HepG2 (cell line): ENCODE results near the gene ABCB6. TPM values are rescaled to one million over a fixed set of nuclear protein-coding genes. Genes with fewer than 3 reads are reported as not detected.

Experiments used
- CBFB ChIP-seq: sonication (generic); formaldehyde crosslinking; IDR thresholded peaks from 2 replicates; pipeline ENCODE4 v1.4.0; 2020; ENCODE audit warnings: missing genetic modification reagents
- HIVEP1 ChIP-seq: sonication (generic); formaldehyde crosslinking; IDR thresholded peaks from 2 replicates; pipeline ENCODE4 v1.4.0; 2020; ENCODE audit warnings: mild to moderate bottlenecking, missing genetic modification reagents
- ISL2 ChIP-seq: sonication (generic); formaldehyde crosslinking; IDR thresholded peaks from 2 replicates; pipeline ENCODE4 v1.5.0; 2020; ENCODE audit warnings: missing genetic modification reagents
- KLF13 ChIP-seq: sonication (generic); formaldehyde crosslinking; IDR thresholded peaks from 2 replicates; pipeline ENCODE4 v1.4.0; 2020; ENCODE audit warnings: mild to moderate bottlenecking, missing genetic modification reagents
- MNT ChIP-seq: fragments of 450-650 bp; IDR thresholded peaks from 2 replicates; pipeline ENCODE4 v1.6.1; 2016
- MTA1 ChIP-seq: sonication (generic); formaldehyde crosslinking; IDR thresholded peaks from 2 replicates; pipeline ENCODE4 v1.4.0; 2020; ENCODE audit warnings: missing genetic modification reagents, mild to moderate bottlenecking, borderline replicate concordance
- MXI1 ChIP-seq: IDR thresholded peaks from 3 replicates; pipeline ENCODE4 v1.6.1; 2012; ENCODE audit warnings: low read depth, low read length, inconsistent platforms, borderline replicate concordance
- NR1H2 ChIP-seq: sonication (generic); formaldehyde crosslinking; IDR thresholded peaks from 2 replicates; pipeline ENCODE4 v1.8.1; 2022; ENCODE audit warnings: low read depth, missing genetic modification reagents, borderline replicate concordance
- SIX1 ChIP-seq: sonication (generic); formaldehyde crosslinking; IDR thresholded peaks from 2 replicates; pipeline ENCODE4 v1.4.0; 2020; ENCODE audit warnings: missing genetic modification reagents, borderline replicate concordance
- SOX13 ChIP-seq, 3 experiments: fragments of 450-650 bp in 1 of 3; sonication (generic) in 1 of 3; formaldehyde crosslinking in 1 of 3; IDR thresholded peaks in 2 of 3; conservative IDR thresholded peaks in 1 of 3; 2 replicates each; pipeline versions ENCODE4 v1.5.0 to v1.6.1; 2016 to 2020; ENCODE audit warnings: antibody characterized with exemption in 1 of 3, mild to moderate bottlenecking in 1 of 3, missing compliant biosample characterization in 1 of 3, missing genetic modification reagents in 1 of 3, moderate library complexity in 1 of 3
- STAT6 ChIP-seq: sonication (generic); formaldehyde crosslinking; IDR thresholded peaks from 2 replicates; pipeline ENCODE4 v1.4.0; 2020; ENCODE audit warnings: missing genetic modification reagents, mild to moderate bottlenecking, borderline replicate concordance
- YEATS4 ChIP-seq: sonication (generic); formaldehyde crosslinking; IDR thresholded peaks from 2 replicates; pipeline ENCODE4 v1.4.0; 2020; ENCODE audit warnings: missing genetic modification reagents, borderline replicate concordance
- ZNF33B ChIP-seq: sonication (generic); formaldehyde crosslinking; IDR thresholded peaks from 2 replicates; pipeline ENCODE4 v1.5.1; 2020; ENCODE audit warnings: mild to moderate bottlenecking, missing genetic modification reagents
- polyA plus RNA-seq, 8 experiments: library from polyadenylated mRNA; depleted of rRNA in 3 of 8; stranded (reverse) in 7 of 8; unstranded in 1 of 8; fragments of >200 nt; fragmentation: Illumina TruSeq in 4 of 8; extraction: Trizol in 4 of 8; gene quantifications; 2 replicates each; pipeline versions ENCODE4 v1.2.1 to v1.2.3, GENCODE V29; 2011 to 2016; ENCODE audit warnings: low read depth in 4 of 8, missing spikeins in 1 of 8, mixed read lengths in 1 of 8; ENCODE audit not compliant: insufficient read depth in 1 of 8
- total RNA-seq, 5 experiments: library from RNA; depleted of rRNA; stranded (reverse); fragments of >200 nt; fragmentation: Illumina TruSeq; extraction: Trizol; gene quantifications; 2 replicates each; pipeline ENCODE4 v1.2.3, GENCODE V29; 2016; ENCODE audit warnings: low read depth in 1 of 5
- TF ChIP-seq, protein P1 (sequence below): sonication (generic); formaldehyde crosslinking; IDR thresholded peaks from 2 replicates; pipeline ENCODE4 v1.8.1; 2023; ENCODE audit warnings: mild to moderate bottlenecking, moderate library complexity, missing genetic modification reagents
- TF ChIP-seq, protein P2 (sequence below): sonication (generic); formaldehyde crosslinking; IDR thresholded peaks from 2 replicates; pipeline ENCODE4 v1.4.0; 2020; ENCODE audit warnings: missing genetic modification reagents
- TF ChIP-seq, protein P3 (sequence below): sonication (generic); formaldehyde crosslinking; IDR thresholded peaks from 2 replicates; pipeline ENCODE4 v1.4.0; 2020; ENCODE audit warnings: mild to moderate bottlenecking, missing genetic modification reagents
- TF ChIP-seq, protein P4 (sequence below): sonication (generic); formaldehyde crosslinking; IDR thresholded peaks from 2 replicates; pipeline ENCODE4 v1.5.0; 2020; ENCODE audit warnings: missing genetic modification reagents

The ABCB6 gene
- total and polyA plus RNA-seq, 2 of the 13 experiments (the other 11 are each of a cell fraction or from before 2014, with no cell fraction given): 91.1 to 137 TPM

DNA sequence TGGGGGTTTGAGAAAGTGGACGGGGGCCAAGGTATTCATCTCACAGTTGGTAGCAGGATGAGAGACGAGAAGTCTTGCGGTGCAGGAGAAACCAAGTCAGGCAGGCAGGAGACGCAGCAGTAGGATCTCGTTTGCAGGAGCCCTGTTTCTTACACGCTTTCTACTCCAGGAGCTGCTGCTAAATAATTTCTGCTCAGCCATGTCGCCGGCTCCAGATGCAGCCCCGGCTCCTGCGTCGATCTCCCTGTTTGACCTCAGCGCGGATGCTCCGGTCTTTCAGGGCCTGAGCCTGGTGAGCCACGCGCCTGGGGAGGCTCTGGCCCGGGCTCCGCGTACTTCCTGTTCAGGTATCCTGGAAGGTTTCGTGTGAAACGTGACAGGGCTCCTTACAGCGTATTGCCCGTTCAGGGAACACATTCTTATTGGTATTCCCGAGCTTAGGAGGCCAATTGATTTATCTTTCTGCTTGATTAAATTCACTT lies 11.3 kb upstream of the ABCB6 start (continued):
- TF ChIP-seq STAT6 (peak; percentile 78), MXI1 (peak; percentile 64; the same call in 1 of the 3 replicates), ZNF33B (CRISPR knock-in tag) (0 out of 2 replicates have a peak, but pooled peaks have one; percentile 16), SIX1 (CRISPR knock-in tag) (no peak), HIVEP1 (no peak), MNT (no peak), SOX13 (IDR thresholded peaks at IDR 0.05) (no peak), SOX13 (CRISPR knock-in tag; conservative IDR thresholded peaks at IDR 0.05 in 1 of 2, IDR thresholded peaks at IDR 0.05 in 1 of 2) (0 out of 4 replicates have a peak, but pooled peaks of 1 of the 2 experiments have one; percentile 6), ISL2 (0 out of 2 replicates have a peak, but pooled peaks have one; percentile 25), MTA1 (CRISPR knock-in tag) (peak; percentile 43; the same call in 1 of the 2 replicates), KLF13 (0 out of 2 replicates have a peak, but pooled peaks have one; percentile 37), YEATS4 (CRISPR knock-in tag) (peak; percentile 70; the same call in 1 of the 2 replicates), CBFB (CRISPR knock-in tag) (0 out of 2 replicates have a peak, but pooled peaks have one; percentile 9), NR1H2 (CRISPR knock-in tag) (no peak)
- TF ChIP-seq, protein P1, sequence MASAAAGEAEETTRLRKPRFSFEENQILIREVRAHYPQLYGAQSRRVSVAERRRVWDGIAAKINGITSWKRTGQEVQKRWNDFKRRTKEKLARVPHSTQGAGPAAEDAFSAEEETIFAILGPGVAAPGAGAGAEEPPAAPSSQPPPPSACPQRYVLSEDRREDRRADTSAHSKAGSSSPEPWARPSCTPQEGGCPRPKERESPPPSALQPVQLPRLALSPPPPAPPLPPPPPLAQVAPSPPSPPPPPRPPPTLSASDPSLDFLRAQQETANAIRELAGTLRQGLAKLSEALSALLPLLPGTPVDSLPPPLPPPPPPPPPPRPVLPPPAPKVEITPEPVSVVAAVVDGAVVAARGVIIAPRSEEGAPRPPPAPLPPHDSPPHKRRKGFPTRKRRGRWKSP: 0 out of 2 replicates have a peak, but pooled peaks have one; percentile 8
- TF ChIP-seq, protein P2, sequence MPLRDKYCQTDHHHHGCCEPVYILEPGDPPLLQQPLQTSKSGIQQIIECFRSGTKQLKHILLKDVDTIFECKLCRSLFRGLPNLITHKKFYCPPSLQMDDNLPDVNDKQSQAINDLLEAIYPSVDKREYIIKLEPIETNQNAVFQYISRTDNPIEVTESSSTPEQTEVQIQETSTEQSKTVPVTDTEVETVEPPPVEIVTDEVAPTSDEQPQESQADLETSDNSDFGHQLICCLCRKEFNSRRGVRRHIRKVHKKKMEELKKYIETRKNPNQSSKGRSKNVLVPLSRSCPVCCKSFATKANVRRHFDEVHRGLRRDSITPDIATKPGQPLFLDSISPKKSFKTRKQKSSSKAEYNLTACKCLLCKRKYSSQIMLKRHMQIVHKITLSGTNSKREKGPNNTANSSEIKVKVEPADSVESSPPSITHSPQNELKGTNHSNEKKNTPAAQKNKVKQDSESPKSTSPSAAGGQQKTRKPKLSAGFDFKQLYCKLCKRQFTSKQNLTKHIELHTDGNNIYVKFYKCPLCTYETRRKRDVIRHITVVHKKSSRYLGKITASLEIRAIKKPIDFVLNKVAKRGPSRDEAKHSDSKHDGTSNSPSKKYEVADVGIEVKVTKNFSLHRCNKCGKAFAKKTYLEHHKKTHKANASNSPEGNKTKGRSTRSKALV (CRISPR knock-in tag): peak; percentile 77; the same call in 1 of the 2 replicates
- TF ChIP-seq, protein P3, sequence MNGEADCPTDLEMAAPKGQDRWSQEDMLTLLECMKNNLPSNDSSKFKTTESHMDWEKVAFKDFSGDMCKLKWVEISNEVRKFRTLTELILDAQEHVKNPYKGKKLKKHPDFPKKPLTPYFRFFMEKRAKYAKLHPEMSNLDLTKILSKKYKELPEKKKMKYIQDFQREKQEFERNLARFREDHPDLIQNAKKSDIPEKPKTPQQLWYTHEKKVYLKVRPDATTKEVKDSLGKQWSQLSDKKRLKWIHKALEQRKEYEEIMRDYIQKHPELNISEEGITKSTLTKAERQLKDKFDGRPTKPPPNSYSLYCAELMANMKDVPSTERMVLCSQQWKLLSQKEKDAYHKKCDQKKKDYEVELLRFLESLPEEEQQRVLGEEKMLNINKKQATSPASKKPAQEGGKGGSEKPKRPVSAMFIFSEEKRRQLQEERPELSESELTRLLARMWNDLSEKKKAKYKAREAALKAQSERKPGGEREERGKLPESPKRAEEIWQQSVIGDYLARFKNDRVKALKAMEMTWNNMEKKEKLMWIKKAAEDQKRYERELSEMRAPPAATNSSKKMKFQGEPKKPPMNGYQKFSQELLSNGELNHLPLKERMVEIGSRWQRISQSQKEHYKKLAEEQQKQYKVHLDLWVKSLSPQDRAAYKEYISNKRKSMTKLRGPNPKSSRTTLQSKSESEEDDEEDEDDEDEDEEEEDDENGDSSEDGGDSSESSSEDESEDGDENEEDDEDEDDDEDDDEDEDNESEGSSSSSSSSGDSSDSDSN (CRISPR knock-in tag): peak; percentile 80
- TF ChIP-seq, protein P4, sequence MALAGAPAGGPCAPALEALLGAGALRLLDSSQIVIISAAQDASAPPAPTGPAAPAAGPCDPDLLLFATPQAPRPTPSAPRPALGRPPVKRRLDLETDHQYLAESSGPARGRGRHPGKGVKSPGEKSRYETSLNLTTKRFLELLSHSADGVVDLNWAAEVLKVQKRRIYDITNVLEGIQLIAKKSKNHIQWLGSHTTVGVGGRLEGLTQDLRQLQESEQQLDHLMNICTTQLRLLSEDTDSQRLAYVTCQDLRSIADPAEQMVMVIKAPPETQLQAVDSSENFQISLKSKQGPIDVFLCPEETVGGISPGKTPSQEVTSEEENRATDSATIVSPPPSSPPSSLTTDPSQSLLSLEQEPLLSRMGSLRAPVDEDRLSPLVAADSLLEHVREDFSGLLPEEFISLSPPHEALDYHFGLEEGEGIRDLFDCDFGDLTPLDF: peak; percentile 28; the same call in 1 of the 2 replicates
